SH-SY5Y (cell line): ENCODE measurements around the gene SPEM3.

Source experiments
- GATA2 ChIP-seq: IDR thresholded peaks from 2 replicates; pipeline ENCODE4 v1.6.1; 2011; ENCODE audit warnings: mild to moderate bottlenecking, low read depth, low read length
- GATA3 ChIP-seq: IDR thresholded peaks from 2 replicates; pipeline ENCODE4 v1.6.1; 2011; ENCODE audit warnings: low read depth, mild to moderate bottlenecking, low read length, moderate library complexity

GRCh38 chr17:7466318-7466638, 37.6 kb downstream of the SPEM3 start:
- TF ChIP-seq GATA2 (no peak), GATA3 (no peak)
